Fibroblast of skin of back (primary cell): ENCODE data around the gene RNF213.
"Not testable (repeated sequence)": the region's sequence is repeated elsewhere in the genome, so short reads cannot be mapped to it uniquely, and the experiment has no call there.

Experiments
- DNase-seq: peaks from one replicate; pipeline ENCODE4 v3.0.0-alpha.2; 2013

RNF213 gene

GRCh38 chr17:80322864-80323263 is 62.2 kb downstream of the RNF213 start:
- DNase-seq: no peak

GRCh38 chr17:80323982-80324381 is 63.3 kb downstream of the RNF213 start:
- DNase-seq: no peak

GRCh38 chr17:80327518-80327917 is 66.9 kb downstream of the RNF213 start:
- no peak for DNase-seq

GRCh38 chr17:80328634-80329380 is 68.2 kb downstream of the RNF213 start:
- no peak for DNase-seq

- not testable (repeated sequence) for DNase-seq
Measured at GRCh38 chr17:80329421-80329820, 68.8 kb downstream of the RNF213 start.

- DNase-seq: no peak
Measured at GRCh38 chr17:80330276-80330675, 69.6 kb downstream of the RNF213 start.

GRCh38 chr17:80330938-80331337 is 70.3 kb downstream of the RNF213 start:
- DNase-seq: not testable (repeated sequence)

- no peak for DNase-seq
Measured at GRCh38 chr17:80331820-80332219, 71.2 kb downstream of the RNF213 start.

- no peak for DNase-seq
Measured at GRCh38 chr17:80337195-80337895, 76.7 kb downstream of the RNF213 start.

GRCh38 chr17:80339118-80339517 is 78.5 kb downstream of the RNF213 start:
- DNase-seq: no peak

- DNase-seq: no peak
Measured at GRCh38 chr17:80339731-80340456, 79.2 kb downstream of the RNF213 start.

GRCh38 chr17:80345321-80345720 is 84.7 kb downstream of the RNF213 start:
- DNase-seq: no peak

GRCh38 chr17:80345841-80346497 is 85.3 kb downstream of the RNF213 start:
- DNase-seq: no peak

- no peak for DNase-seq
Measured at GRCh38 chr17:80346498-80347275, 86.0 kb downstream of the RNF213 start.

- no peak for DNase-seq
Measured at GRCh38 chr17:80347536-80347935, 86.9 kb downstream of the RNF213 start.

GRCh38 chr17:80347948-80348351 is 87.3 kb downstream of the RNF213 start:
- DNase-seq: no peak

- no peak for DNase-seq
Measured at GRCh38 chr17:80348551-80349150, 88.0 kb downstream of the RNF213 start.

- peak; percentile 67 for DNase-seq
Measured at GRCh38 chr17:80349151-80349651, 88.5 kb downstream of the RNF213 start.

- DNase-seq: no peak
Measured at GRCh38 chr17:80349751-80350150, 89.1 kb downstream of the RNF213 start.

GRCh38 chr17:80352216-80352895 is 91.7 kb downstream of the RNF213 start:
- DNase-seq: no peak
